GM12801 (cell line): ENCODE measurements around the gene PSME3.

Experiments
- CTCF ChIP-seq: IDR thresholded peaks from one replicate; pipeline ENCODE4 v1.5.1; 2011; ENCODE audit warnings: control low read depth; ENCODE audit not compliant: insufficient read length; ENCODE audit errors: extremely low read depth

Gene PSME3

GRCh38 chr17:42880776-42881310 lies 47.6 kb downstream of the PSME3 start:
- no peak for TF ChIP-seq CTCF

- TF ChIP-seq CTCF = no peak
Measured at GRCh38 chr17:42882166-42882565, 49.0 kb downstream of the PSME3 start.

- TF ChIP-seq CTCF = no peak
Measured at GRCh38 chr17:42883802-42884558, 50.8 kb downstream of the PSME3 start.

GRCh38 chr17:42886283-42887176 lies 53.3 kb downstream of the PSME3 start:
- TF ChIP-seq CTCF = no peak

DNA sequence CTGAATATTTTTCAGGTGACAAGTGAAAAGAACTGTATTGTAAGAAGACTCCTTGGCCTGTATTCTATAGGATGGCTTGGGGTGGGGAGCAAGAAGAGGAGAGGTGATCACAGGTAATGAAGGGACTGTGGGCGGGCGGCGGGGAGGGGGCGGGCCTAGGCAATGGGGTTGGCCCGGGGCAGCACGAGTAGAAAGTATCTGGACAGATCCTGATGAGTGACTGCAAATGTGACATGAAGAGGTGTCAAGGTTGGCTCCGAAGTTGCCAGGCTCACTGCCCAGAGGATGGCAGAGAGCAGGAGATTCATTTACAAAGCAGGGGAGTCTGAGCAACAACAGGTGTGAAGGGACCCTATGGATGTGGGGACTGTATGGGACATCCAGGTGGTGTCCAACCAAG lies 56.6 kb downstream of the PSME3 start:
- no peak for TF ChIP-seq CTCF

GRCh38 chr17:42891539-42892152 lies 58.4 kb downstream of the PSME3 start:
- TF ChIP-seq CTCF = no peak

DNA sequence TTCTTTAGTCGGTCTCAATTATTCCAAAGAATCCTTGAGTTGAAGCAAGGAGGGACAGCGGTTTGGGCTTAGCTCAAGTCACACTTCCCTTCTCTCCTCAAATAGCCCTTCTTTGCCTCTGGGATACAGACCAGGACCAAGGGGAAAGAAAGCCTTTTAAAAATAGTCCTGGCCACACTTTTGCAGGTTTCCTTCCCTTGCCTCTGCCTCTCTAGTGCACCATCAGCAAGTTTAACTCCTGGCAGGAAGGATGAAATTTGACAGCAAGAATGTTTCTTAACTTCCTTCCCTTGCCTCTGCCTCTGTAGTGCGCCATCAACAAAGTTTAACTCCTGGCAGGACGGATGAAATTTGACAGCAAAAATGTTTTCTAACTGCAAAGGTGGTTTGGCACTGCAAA lies 60.2 kb downstream of the PSME3 start:
- no peak for TF ChIP-seq CTCF
